ENCODE measurements around the gene C20orf141.

Gene C20orf141

GRCh38 chr20:2838170-2838797 lies 23.5 kb downstream of the C20orf141 start:
- no peaks in the 10 kb centered on the region for H3K9me2 ChIP-seq (replicated peaks; ENCODE audit: insufficient read depth, low read length)
- H3K27ac ChIP-seq (ENCODE audit: low read depth, low read length) = no peak overlapping the region
- H4K20me1 ChIP-seq (ENCODE audit: low read depth, low read length) = no peaks in the 10 kb centered on the region
- H3K9me3 ChIP-seq (ENCODE audit: insufficient read depth, low read length) = no peaks in the 10 kb centered on the region
- no peaks in the 10 kb centered on the region for H3K36me3 ChIP-seq (ENCODE audit: low read length)
- H3K27me3 ChIP-seq (ENCODE audit: low read length) = no peaks in the 10 kb centered on the region
- H3K4me3 ChIP-seq (ENCODE audit: insufficient read depth, low read length, poor library complexity, severe bottlenecking) = no peak overlapping the region
- peaks cover 4% of the 10 kb centered on the region; the same call in 1 of the 2 replicates for H3K79me2 ChIP-seq (ENCODE audit: insufficient read depth, low read length)
- no peak overlapping the region for H3K9ac ChIP-seq (ENCODE audit: low read length)
- TF ChIP-seq EZH2phosphoT487 (conservative IDR thresholded peaks at IDR 0.05; ENCODE audit: low read length) = no peak
- no peak for TF ChIP-seq CTCF (IDR thresholded peaks at IDR 0.05; ENCODE audit: insufficient read depth, low read length, poor library complexity, severe bottlenecking)
- no peaks in the 10 kb centered on the region for H3F3A ChIP-seq (ENCODE audit: insufficient read depth)
- H2AFZ ChIP-seq (ENCODE audit: low read depth, low read length, severe bottlenecking) = no peak overlapping the region
- no peak overlapping the region for H3K4me2 ChIP-seq (ENCODE audit: low read depth, low read length, poor library complexity, severe bottlenecking)

DNA sequence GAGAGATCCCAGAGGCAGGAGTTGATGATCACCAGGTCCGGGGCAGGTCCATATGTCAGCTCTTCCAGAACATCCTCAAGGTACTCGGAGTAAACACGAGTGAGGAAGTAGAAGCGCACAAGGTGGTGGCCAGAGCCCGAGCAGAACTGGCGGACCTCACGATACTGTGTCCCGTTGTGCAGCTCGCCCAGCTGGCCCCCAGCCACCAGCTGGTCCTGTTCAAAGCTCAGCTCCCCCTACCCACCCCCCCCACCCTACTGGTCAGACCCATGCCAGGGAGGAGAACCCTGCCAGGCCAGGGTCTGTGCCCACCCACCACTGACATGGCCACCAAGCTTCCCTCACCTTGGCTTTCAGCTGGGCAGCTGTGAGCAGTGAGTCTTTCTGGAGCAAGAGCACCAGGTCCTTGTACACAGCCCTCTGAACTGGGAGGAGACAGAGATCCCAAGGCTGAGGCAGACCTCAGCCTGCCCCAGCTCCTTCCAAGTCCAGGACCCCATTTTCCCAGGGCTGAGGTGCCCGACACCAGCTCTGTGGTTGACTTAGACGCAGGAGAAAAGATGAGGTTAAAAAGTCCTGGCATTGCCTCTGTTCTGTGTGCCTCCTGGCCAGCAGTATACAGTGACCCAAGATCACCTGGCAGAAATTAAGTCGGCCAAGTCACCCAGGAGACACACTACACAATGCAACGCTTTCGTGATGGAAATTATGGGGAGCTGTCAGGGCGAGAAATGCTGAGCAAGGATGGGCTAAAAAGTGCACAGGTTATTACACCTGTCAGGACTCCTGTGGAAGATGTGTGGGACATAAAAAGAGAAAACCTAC lies 24.3 kb downstream of the C20orf141 start:
- Histone ChIP-seq H3K79me2 (ENCODE audit: insufficient read depth, low read length) (peaks cover 4% of the 10 kb centered on the region; the same call in 1 of the 2 replicates), H3K36me3 (ENCODE audit: low read length) (no peaks in the 10 kb centered on the region), H3K9me2 (replicated peaks; ENCODE audit: insufficient read depth, low read length) (no peaks in the 10 kb centered on the region), H3K9me3 (ENCODE audit: insufficient read depth, low read length) (no peaks in the 10 kb centered on the region), H4K20me1 (ENCODE audit: low read depth, low read length) (no peaks in the 10 kb centered on the region), H2AFZ (ENCODE audit: low read depth, low read length, severe bottlenecking) (no peak overlapping the region), H3K4me2 (ENCODE audit: low read depth, low read length, poor library complexity, severe bottlenecking) (no peak overlapping the region), H3K27ac (ENCODE audit: low read depth, low read length) (no peak overlapping the region), H3K9ac (ENCODE audit: low read length) (no peak overlapping the region), H3K27me3 (ENCODE audit: low read length) (no peaks in the 10 kb centered on the region), H3K4me3 (ENCODE audit: insufficient read depth, low read length, poor library complexity, severe bottlenecking) (no peak overlapping the region), H3F3A (ENCODE audit: insufficient read depth) (no peaks in the 10 kb centered on the region)
- TF ChIP-seq CTCF (IDR thresholded peaks at IDR 0.05; ENCODE audit: insufficient read depth, low read length, poor library complexity, severe bottlenecking) = no peak
- no peak for TF ChIP-seq EZH2phosphoT487 (conservative IDR thresholded peaks at IDR 0.05; ENCODE audit: low read length)

GRCh38 chr20:2839732-2840137 lies 24.9 kb downstream of the C20orf141 start:
- Histone ChIP-seq H3K4me2 (ENCODE audit: low read depth, low read length, poor library complexity, severe bottlenecking) (peak overlapping the region; percentile 71), H4K20me1 (ENCODE audit: low read depth, low read length) (no peaks in the 10 kb centered on the region), H3K9me3 (ENCODE audit: insufficient read depth, low read length) (no peaks in the 10 kb centered on the region), H3K27ac (ENCODE audit: low read depth, low read length) (no peak overlapping the region), H2AFZ (ENCODE audit: low read depth, low read length, severe bottlenecking) (no peak overlapping the region), H3K9ac (ENCODE audit: low read length) (no peak overlapping the region), H3K9me2 (replicated peaks; ENCODE audit: insufficient read depth, low read length) (no peaks in the 10 kb centered on the region), H3K4me3 (ENCODE audit: insufficient read depth, low read length, poor library complexity, severe bottlenecking) (no peak overlapping the region), H3K27me3 (ENCODE audit: low read length) (no peaks in the 10 kb centered on the region), H3F3A (ENCODE audit: insufficient read depth) (no peaks in the 10 kb centered on the region), H3K36me3 (ENCODE audit: low read length) (no peaks in the 10 kb centered on the region), H3K79me2 (ENCODE audit: insufficient read depth, low read length) (peaks cover 4% of the 10 kb centered on the region; the same call in 1 of the 2 replicates)
- TF ChIP-seq EZH2phosphoT487 (conservative IDR thresholded peaks at IDR 0.05; ENCODE audit: low read length) = no peak
- TF ChIP-seq CTCF (IDR thresholded peaks at IDR 0.05; ENCODE audit: insufficient read depth, low read length, poor library complexity, severe bottlenecking) = no peak
